ENCODE data around the gene GNG2. TPM values are rescaled to one million over a fixed set of nuclear protein-coding genes. Genes with fewer than 3 reads are reported as not detected.

Gene GNG2
- total RNA-seq, 1 donor from 2014 or later: 68.7 TPM

GRCh38 chr14:51884086-51884927, 23.9 kb downstream of the GNG2 start:
- peaks cover 57% of the 10 kb centered on the region for H3K4me1 Mint-ChIP-seq
- H3K4me3 Mint-ChIP-seq: peak overlapping the region; percentile 46
- H3K27ac Mint-ChIP-seq: peak overlapping the region; percentile 59
- ATAC-seq (ENCODE audit: low read depth) (peak; percentile 56), DNase-seq (no peak)
- TF ChIP-seq CTCF (IDR thresholded peaks at IDR 0.05): no peak
- H3K9me3 Mint-ChIP-seq: peaks cover 3% of the 10 kb centered on the region
- peaks cover 56% of the 10 kb centered on the region for H3K36me3 Mint-ChIP-seq (ENCODE audit: low read depth)
- POLR2A ChIA-PET: interaction anchor here (0.6 to 2.3 kb wide), 3 partner anchors 18 to 33 kb away, joined by 3 to 8 read pairs (median 6); partner anchors contain the start of gene GNG2
- no peaks in the 10 kb centered on the region for H3K27me3 Mint-ChIP-seq
- CTCF ChIA-PET: interaction anchor here (1.0 to 1.8 kb wide), 3 partner anchors 20 to 105 kb away, joined by 3 to 5 read pairs (median 4); no protein-coding TSS in a partner anchor
- intact Hi-C loops (cut with micrococcal nuclease): no loop called here

- Mint-ChIP-seq H3K4me1 (peaks cover 34% of the 10 kb centered on the region), H3K4me3 (no peak overlapping the region), H3K9me3 (no peaks in the 10 kb centered on the region), H3K27me3 (no peaks in the 10 kb centered on the region), H3K27ac (no peak overlapping the region), H3K36me3 (ENCODE audit: low read depth) (peaks cover 59% of the 10 kb centered on the region)
- DNase-seq (no peak), ATAC-seq (ENCODE audit: low read depth) (no peak)
- POLR2A ChIA-PET: interaction anchor here (0.8 to 1.0 kb wide), 2 partner anchors 17 to 42 kb away, joined by 3 to 10 read pairs; no protein-coding TSS in a partner anchor
- CTCF ChIA-PET: no interaction called here
- TF ChIP-seq CTCF (IDR thresholded peaks at IDR 0.05): no peak
- intact Hi-C loops (cut with micrococcal nuclease): no loop called here
Observed at GRCh38 chr14:51889851-51890250, 29.4 kb downstream of the GNG2 start.

GRCh38 chr14:51894250-51894649, 33.8 kb downstream of the GNG2 start:
- TF ChIP-seq CTCF (IDR thresholded peaks at IDR 0.05): no peak
- Mint-ChIP-seq H3K9me3 (no peaks in the 10 kb centered on the region), H3K27ac (no peak overlapping the region), H3K4me1 (peaks cover 35% of the 10 kb centered on the region), H3K4me3 (no peak overlapping the region), H3K27me3 (no peaks in the 10 kb centered on the region), H3K36me3 (ENCODE audit: low read depth) (peaks cover 60% of the 10 kb centered on the region)
- ChIA-PET CTCF (no interaction called here), POLR2A (no interaction called here)
- ATAC-seq (ENCODE audit: low read depth): no peak
- intact Hi-C loops (cut with micrococcal nuclease): no loop called here
- DNase-seq: no peak

- ChIA-PET CTCF (interaction anchor here (0.7 to 1.1 kb wide), 2 partner anchors 15 to 24 kb away, joined by 3 read pairs; no protein-coding TSS in a partner anchor), POLR2A (interaction anchor here (0.5 to 0.9 kb wide), 2 partner anchors 17 to 51 kb away, joined by 3 to 4 read pairs; no protein-coding TSS in a partner anchor)
- Mint-ChIP-seq H3K27me3 (no peaks in the 10 kb centered on the region), H3K27ac (no peak overlapping the region), H3K4me3 (no peak overlapping the region), H3K9me3 (no peaks in the 10 kb centered on the region), H3K4me1 (peaks cover 34% of the 10 kb centered on the region), H3K36me3 (ENCODE audit: low read depth) (peaks cover 61% of the 10 kb centered on the region)
- no peak for TF ChIP-seq CTCF (IDR thresholded peaks at IDR 0.05)
- DNase-seq: no peak
- ATAC-seq (ENCODE audit: low read depth): no peak
- intact Hi-C loops (cut with micrococcal nuclease): no loop called here
Observed at GRCh38 chr14:51895375-51895774, 35.0 kb downstream of the GNG2 start.

GRCh38 chr14:51897791-51898355, 37.5 kb downstream of the GNG2 start:
- Mint-ChIP-seq H3K36me3 (ENCODE audit: low read depth) (peaks cover 52% of the 10 kb centered on the region), H3K27me3 (no peaks in the 10 kb centered on the region), H3K4me1 (peaks cover 29% of the 10 kb centered on the region), H3K27ac (peak overlapping the region; percentile 41), H3K9me3 (no peaks in the 10 kb centered on the region), H3K4me3 (no peak overlapping the region)
- TF ChIP-seq CTCF (IDR thresholded peaks at IDR 0.05): no peak
- ChIA-PET CTCF (no interaction called here), POLR2A (no interaction called here)
- intact Hi-C loops (cut with micrococcal nuclease): no loop called here
- DNase-seq (no peak), ATAC-seq (ENCODE audit: low read depth) (no peak)

Measured in activated B cell treated with CpG ODN at 0.5 μM for 24 hours (primary cell).